Gastrocnemius medialis (tissue), 4 donors: Measurements from ENCODE around the gene COLEC12.

ENCODE experiments used
- POLR2A ChIP-seq, 2 donors: fragments of 450-650 bp; IDR thresholded peaks; one replicate each; pipeline ENCODE4 v1.6.1; 2017; ENCODE audit warnings: antibody characterized with exemption in 2 of 2, mild to moderate bottlenecking in 2 of 2, moderate library complexity in 2 of 2
- TF ChIP-seq, protein P1 (sequence below), 5 experiments: fragments of 450-650 bp in 3 of 5; fragments of 200-600 bp in 2 of 5; sonication (generic) in 2 of 5; IDR thresholded peaks in 4 of 5; conservative IDR thresholded peaks in 1 of 5; 1 replicate in 4 of 5; 2 replicates in 1 of 5; pipeline ENCODE4 v1.5.1; 2016 to 2019; ENCODE audit warnings: antibody characterized with exemption in 5 of 5, mild to moderate bottlenecking in 3 of 5, moderate library complexity in 3 of 5

DNA sequence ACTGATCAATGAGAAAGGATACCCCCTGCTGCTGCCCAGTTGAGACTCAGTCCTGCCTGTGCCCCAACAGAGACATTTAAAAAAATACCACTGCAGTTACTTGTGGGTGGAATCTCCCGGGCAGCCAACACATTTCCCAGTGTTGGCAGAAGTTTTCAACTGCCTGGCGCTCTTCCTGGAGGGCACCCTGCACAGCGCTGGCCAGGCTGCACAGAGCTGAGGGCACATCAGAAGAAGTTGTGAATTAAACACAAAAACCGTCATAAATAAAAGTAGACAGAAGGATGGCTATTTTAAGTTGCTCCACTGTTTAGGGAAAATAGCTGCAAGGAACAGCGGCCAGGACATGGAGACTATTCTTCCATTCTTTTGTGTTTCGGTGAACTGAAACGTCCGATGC, 122.4 kb downstream of the COLEC12 start:
- TF ChIP-seq, protein P1, sequence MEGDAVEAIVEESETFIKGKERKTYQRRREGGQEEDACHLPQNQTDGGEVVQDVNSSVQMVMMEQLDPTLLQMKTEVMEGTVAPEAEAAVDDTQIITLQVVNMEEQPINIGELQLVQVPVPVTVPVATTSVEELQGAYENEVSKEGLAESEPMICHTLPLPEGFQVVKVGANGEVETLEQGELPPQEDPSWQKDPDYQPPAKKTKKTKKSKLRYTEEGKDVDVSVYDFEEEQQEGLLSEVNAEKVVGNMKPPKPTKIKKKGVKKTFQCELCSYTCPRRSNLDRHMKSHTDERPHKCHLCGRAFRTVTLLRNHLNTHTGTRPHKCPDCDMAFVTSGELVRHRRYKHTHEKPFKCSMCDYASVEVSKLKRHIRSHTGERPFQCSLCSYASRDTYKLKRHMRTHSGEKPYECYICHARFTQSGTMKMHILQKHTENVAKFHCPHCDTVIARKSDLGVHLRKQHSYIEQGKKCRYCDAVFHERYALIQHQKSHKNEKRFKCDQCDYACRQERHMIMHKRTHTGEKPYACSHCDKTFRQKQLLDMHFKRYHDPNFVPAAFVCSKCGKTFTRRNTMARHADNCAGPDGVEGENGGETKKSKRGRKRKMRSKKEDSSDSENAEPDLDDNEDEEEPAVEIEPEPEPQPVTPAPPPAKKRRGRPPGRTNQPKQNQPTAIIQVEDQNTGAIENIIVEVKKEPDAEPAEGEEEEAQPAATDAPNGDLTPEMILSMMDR (IDR thresholded peaks at IDR 0.05 in 4 of 5, conservative IDR thresholded peaks at IDR 0.05 in 1 of 5): no peak
- no peak for TF ChIP-seq POLR2A (IDR thresholded peaks at IDR 0.05)
